Measurements from ENCODE around the gene SFXN5.

Gene SFXN5

GRCh38 chr2:72996117-72996502, 75.4 kb downstream of the SFXN5 start:
- no peak overlapping the region for H3K4me3 ChIP-seq (ENCODE audit: insufficient read depth, low read length, poor library complexity, severe bottlenecking)
- H3K27me3 ChIP-seq (ENCODE audit: low read length), result no peaks in the 10 kb centered on the region
- no peaks in the 10 kb centered on the region for H3K36me3 ChIP-seq (ENCODE audit: low read length)
- H2AFZ ChIP-seq (ENCODE audit: low read depth, low read length, severe bottlenecking), result no peak overlapping the region
- no peaks in the 10 kb centered on the region for H3K9me2 ChIP-seq (replicated peaks; ENCODE audit: insufficient read depth, low read length)
- no peak overlapping the region for H3K4me2 ChIP-seq (ENCODE audit: low read depth, low read length, poor library complexity, severe bottlenecking)
- no peaks in the 10 kb centered on the region for H4K20me1 ChIP-seq (ENCODE audit: low read depth, low read length)
- H3K9ac ChIP-seq (ENCODE audit: low read length), result no peak overlapping the region
- no peaks in the 10 kb centered on the region for H3F3A ChIP-seq (ENCODE audit: insufficient read depth)
- no peaks in the 10 kb centered on the region for H3K9me3 ChIP-seq (ENCODE audit: insufficient read depth, low read length)
- H3K27ac ChIP-seq (ENCODE audit: low read depth, low read length), result no peak overlapping the region
- no peaks in the 10 kb centered on the region for H3K79me2 ChIP-seq (ENCODE audit: insufficient read depth, low read length)
- TF ChIP-seq, protein P1, sequence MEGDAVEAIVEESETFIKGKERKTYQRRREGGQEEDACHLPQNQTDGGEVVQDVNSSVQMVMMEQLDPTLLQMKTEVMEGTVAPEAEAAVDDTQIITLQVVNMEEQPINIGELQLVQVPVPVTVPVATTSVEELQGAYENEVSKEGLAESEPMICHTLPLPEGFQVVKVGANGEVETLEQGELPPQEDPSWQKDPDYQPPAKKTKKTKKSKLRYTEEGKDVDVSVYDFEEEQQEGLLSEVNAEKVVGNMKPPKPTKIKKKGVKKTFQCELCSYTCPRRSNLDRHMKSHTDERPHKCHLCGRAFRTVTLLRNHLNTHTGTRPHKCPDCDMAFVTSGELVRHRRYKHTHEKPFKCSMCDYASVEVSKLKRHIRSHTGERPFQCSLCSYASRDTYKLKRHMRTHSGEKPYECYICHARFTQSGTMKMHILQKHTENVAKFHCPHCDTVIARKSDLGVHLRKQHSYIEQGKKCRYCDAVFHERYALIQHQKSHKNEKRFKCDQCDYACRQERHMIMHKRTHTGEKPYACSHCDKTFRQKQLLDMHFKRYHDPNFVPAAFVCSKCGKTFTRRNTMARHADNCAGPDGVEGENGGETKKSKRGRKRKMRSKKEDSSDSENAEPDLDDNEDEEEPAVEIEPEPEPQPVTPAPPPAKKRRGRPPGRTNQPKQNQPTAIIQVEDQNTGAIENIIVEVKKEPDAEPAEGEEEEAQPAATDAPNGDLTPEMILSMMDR (IDR thresholded peaks at IDR 0.05; ENCODE audit: insufficient read depth, low read length, poor library complexity, severe bottlenecking), result no peak
- no peak for TF ChIP-seq EZH2phosphoT487 (conservative IDR thresholded peaks at IDR 0.05; ENCODE audit: low read length)

DNA sequence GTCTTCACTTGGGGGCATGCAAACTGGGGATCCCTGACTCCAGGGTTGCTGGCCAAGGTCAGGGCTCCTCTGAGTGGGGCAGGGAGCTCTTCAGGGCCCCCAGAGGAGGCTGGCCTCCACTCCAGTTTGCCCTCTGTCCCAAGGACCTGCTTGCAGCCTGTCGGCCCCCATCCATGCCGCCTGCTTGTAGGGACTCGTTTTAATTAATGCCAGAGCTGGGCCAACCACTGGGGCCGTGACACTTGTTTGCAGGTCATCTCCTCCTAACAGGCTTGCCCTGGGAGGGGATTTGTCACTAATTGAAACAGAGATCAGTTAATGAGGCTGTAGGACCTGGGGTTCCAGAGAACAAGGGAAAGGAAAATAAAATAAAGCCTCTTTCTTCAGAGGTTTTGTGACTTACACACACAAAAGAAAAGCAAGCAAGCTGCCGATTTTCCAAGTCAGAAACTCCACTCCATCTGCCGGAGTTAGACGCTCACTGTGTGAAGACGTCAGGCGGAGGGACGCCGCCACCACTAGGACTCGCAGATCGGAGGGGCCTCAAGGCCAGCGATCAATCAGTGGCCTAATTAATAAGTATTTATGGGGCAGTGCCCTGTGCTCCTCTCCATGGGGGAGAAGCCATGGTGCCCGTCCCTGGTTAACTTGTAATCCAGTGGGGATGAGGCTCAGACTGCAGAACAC, 75.9 kb downstream of the SFXN5 start:
- Histone ChIP-seq H3K9me3 (ENCODE audit: insufficient read depth, low read length) (no peaks in the 10 kb centered on the region), H2AFZ (ENCODE audit: low read depth, low read length, severe bottlenecking) (no peak overlapping the region), H3K79me2 (ENCODE audit: insufficient read depth, low read length) (no peaks in the 10 kb centered on the region), H3K4me2 (ENCODE audit: low read depth, low read length, poor library complexity, severe bottlenecking) (no peak overlapping the region), H3K9me2 (replicated peaks; ENCODE audit: insufficient read depth, low read length) (no peaks in the 10 kb centered on the region), H3F3A (ENCODE audit: insufficient read depth) (no peaks in the 10 kb centered on the region), H3K4me3 (ENCODE audit: insufficient read depth, low read length, poor library complexity, severe bottlenecking) (no peak overlapping the region), H3K9ac (ENCODE audit: low read length) (no peak overlapping the region), H3K27ac (ENCODE audit: low read depth, low read length) (no peak overlapping the region), H3K36me3 (ENCODE audit: low read length) (no peaks in the 10 kb centered on the region), H4K20me1 (ENCODE audit: low read depth, low read length) (no peaks in the 10 kb centered on the region), H3K27me3 (ENCODE audit: low read length) (no peaks in the 10 kb centered on the region)
- no peak for TF ChIP-seq EZH2phosphoT487 (conservative IDR thresholded peaks at IDR 0.05; ENCODE audit: low read length)
- TF ChIP-seq, protein P1 (IDR thresholded peaks at IDR 0.05; ENCODE audit: insufficient read depth, low read length, poor library complexity, severe bottlenecking), result no peak

GRCh38 chr2:72994991-72995380, 76.5 kb downstream of the SFXN5 start:
- Histone ChIP-seq H3K4me3 (ENCODE audit: insufficient read depth, low read length, poor library complexity, severe bottlenecking) (no peak overlapping the region), H3K9ac (ENCODE audit: low read length) (no peak overlapping the region), H3K36me3 (ENCODE audit: low read length) (no peaks in the 10 kb centered on the region), H4K20me1 (ENCODE audit: low read depth, low read length) (no peaks in the 10 kb centered on the region), H3K27me3 (ENCODE audit: low read length) (no peaks in the 10 kb centered on the region), H3K9me2 (replicated peaks; ENCODE audit: insufficient read depth, low read length) (no peaks in the 10 kb centered on the region), H3K79me2 (ENCODE audit: insufficient read depth, low read length) (no peaks in the 10 kb centered on the region), H3F3A (ENCODE audit: insufficient read depth) (no peaks in the 10 kb centered on the region), H3K4me2 (ENCODE audit: low read depth, low read length, poor library complexity, severe bottlenecking) (no peak overlapping the region), H3K9me3 (ENCODE audit: insufficient read depth, low read length) (no peaks in the 10 kb centered on the region), H3K27ac (ENCODE audit: low read depth, low read length) (no peak overlapping the region), H2AFZ (ENCODE audit: low read depth, low read length, severe bottlenecking) (no peak overlapping the region)
- TF ChIP-seq EZH2phosphoT487 (conservative IDR thresholded peaks at IDR 0.05; ENCODE audit: low read length), result no peak
- TF ChIP-seq, protein P1 (IDR thresholded peaks at IDR 0.05; ENCODE audit: insufficient read depth, low read length, poor library complexity, severe bottlenecking), result no peak
